IMR-90 (cell line): ENCODE results near the gene ZNF580. TPM values are rescaled to one million over a fixed set of nuclear protein-coding genes. Genes with fewer than 3 reads are reported as not detected.

Experiments used
- ATAC-seq: fragments of 200-7000 bp; cut with Tn5 transposase; 2 replicates; pipeline ENCODE4 v1.9.1; 2020; ENCODE audit warnings: low read depth, mild to moderate bottlenecking, moderate library complexity
- BruUV-seq: library from RNA; stranded (reverse); fragments of 400-500 nt; replicated peaks from 2 replicates; lab custom pipeline; 2021; lab: Mats Ljungman, UMichigan
- CTCF ChIA-PET: fragments of 300-600 bp; formaldehyde crosslinking; extraction: SDS; loops from one replicate; lab custom pipeline; 2021; ENCODE audit warnings: antibody characterized with exemption; lab: Yijun Ruan, JAX
- POLR2A ChIA-PET: fragments of 300-600 bp; sonication (Branson Sonifier 250); formaldehyde crosslinking; loops from one replicate; lab custom pipeline; 2022; ENCODE audit warnings: antibody characterized with exemption; ENCODE audit not compliant: unreplicated experiment; lab: Charles Lee
- DNase-seq: peaks from one replicate; pipeline ENCODE4 v3.0.0; 2013
- H2AFZ ChIP-seq: replicated peaks from 2 replicates; pipeline ENCODE3; 2013; ENCODE audit warnings: low read length, mild to moderate bottlenecking; ENCODE audit not compliant: poor library complexity
- H2AK5ac ChIP-seq: 2 replicates; pipeline ENCODE4 v1.6.1; 2013; ENCODE audit warnings: low read depth, low read length, inconsistent platforms
- H2AK9ac ChIP-seq: replicated peaks from 2 replicates; pipeline ENCODE3; 2013; ENCODE audit warnings: mild to moderate bottlenecking, low read depth, low read length, moderate library complexity; ENCODE audit not compliant: poor library complexity
- H2BK120ac ChIP-seq: 2 replicates; pipeline ENCODE4 v1.6.1; 2013; ENCODE audit warnings: low read depth, low read length, inconsistent platforms
- H2BK15ac ChIP-seq: 3 replicates; pipeline ENCODE4 v1.6.1; 2013; ENCODE audit warnings: low read depth, low read length, inconsistent platforms
- H2BK20ac ChIP-seq: 2 replicates; pipeline ENCODE4 v1.6.1; 2013; ENCODE audit warnings: low read depth, mild to moderate bottlenecking, inconsistent platforms, low read length, moderate library complexity
- H2BK5ac ChIP-seq: 2 replicates; pipeline ENCODE4 v1.6.1; 2013; ENCODE audit warnings: mild to moderate bottlenecking, low read depth, low read length, inconsistent platforms; ENCODE audit not compliant: poor library complexity, severe bottlenecking
- H3K14ac ChIP-seq: replicated peaks from 2 replicates; pipeline ENCODE4 v1.6.1; 2013; ENCODE audit warnings: low read depth, low read length, inconsistent platforms
- H3K18ac ChIP-seq: 2 replicates; pipeline ENCODE4 v1.6.1; 2013; ENCODE audit warnings: low read depth, low read length, control low read depth
- H3K23ac ChIP-seq: 2 replicates; pipeline ENCODE4 v1.6.1; 2013; ENCODE audit warnings: low read depth, low read length, inconsistent platforms
- H3K27ac ChIP-seq: 2 replicates; pipeline ENCODE4 v1.5.1; 2013; ENCODE audit warnings: mild to moderate bottlenecking, control low read depth, low read length; ENCODE audit not compliant: insufficient read depth
- H3K27me3 ChIP-seq: 2 replicates; pipeline ENCODE4 v1.6.1; 2013; ENCODE audit warnings: low read length; ENCODE audit not compliant: control insufficient read depth, insufficient read depth
- H3K36me3 ChIP-seq: 2 replicates; pipeline ENCODE4 v1.6.1; 2013; ENCODE audit warnings: low read length, mixed read lengths; ENCODE audit not compliant: control insufficient read depth, insufficient read depth
- H3K4ac ChIP-seq: 2 replicates; pipeline ENCODE4 v1.6.1; 2013; ENCODE audit warnings: low read depth, low read length, inconsistent platforms
- H3K4me1 ChIP-seq: 2 replicates; pipeline ENCODE4 v1.6.1; 2013; ENCODE audit warnings: low read length, mixed read lengths; ENCODE audit not compliant: control insufficient read depth, insufficient read depth
- H3K4me2 ChIP-seq: 2 replicates; pipeline ENCODE4 v1.6.1; 2013; ENCODE audit warnings: low read depth, mild to moderate bottlenecking, control low read depth, low read length, moderate library complexity
- H3K4me3 ChIP-seq: 2 replicates; pipeline ENCODE4 v1.5.1; 2013; ENCODE audit warnings: low read depth, mild to moderate bottlenecking, control low read depth, low read length, moderate library complexity; ENCODE audit not compliant: insufficient read depth
- H3K56ac ChIP-seq: 2 replicates; pipeline ENCODE4 v1.6.1; 2013; ENCODE audit warnings: low read length, inconsistent platforms; ENCODE audit not compliant: insufficient read depth; ENCODE audit errors: extremely low read depth
- H3K79me1 ChIP-seq, 2 experiments: 2 replicates each; pipeline ENCODE4 v1.6.1; 2013; ENCODE audit warnings: low read length in 2 of 2, inconsistent platforms in 1 of 2, low read depth in 1 of 2
- H3K9ac ChIP-seq: 2 replicates; pipeline ENCODE4 v1.6.1; 2013; ENCODE audit warnings: low read depth, low read length, control low read depth
- H3K9me1 ChIP-seq: 2 replicates; pipeline ENCODE4 v1.6.1; 2013; ENCODE audit warnings: low read length, inconsistent platforms; ENCODE audit not compliant: insufficient read depth
- H3K9me3 ChIP-seq: 2 replicates; pipeline ENCODE4 v1.6.1; 2013; ENCODE audit warnings: low read length; ENCODE audit not compliant: control insufficient read depth, insufficient read depth
- H4K20me1 ChIP-seq: 2 replicates; pipeline ENCODE4 v1.6.1; 2013; ENCODE audit warnings: low read length, inconsistent platforms; ENCODE audit not compliant: insufficient read depth
- H4K5ac ChIP-seq: 2 replicates; pipeline ENCODE4 v1.6.1; 2013; ENCODE audit warnings: mild to moderate bottlenecking, low read depth, low read length, control low read depth
- H4K8ac ChIP-seq, 2 experiments: 2 replicates each; pipeline ENCODE4 v1.6.1; 2013; ENCODE audit warnings: low read depth in 2 of 2, low read length in 2 of 2, control low read depth in 1 of 2, inconsistent platforms in 1 of 2
- H4K91ac ChIP-seq: 2 replicates; pipeline ENCODE4 v1.6.1; 2013; ENCODE audit warnings: low read depth, low read length, inconsistent platforms; ENCODE audit not compliant: insufficient read depth
- BHLHE40 ChIP-seq: fragments of 150-350 bp; IDR thresholded peaks from 2 replicates; pipeline ENCODE4 v1.6.1; 2016; ENCODE audit warnings: mild to moderate bottlenecking, low read depth, low read length
- CEBPB ChIP-seq: IDR thresholded peaks from 2 replicates; pipeline ENCODE4 v1.6.1; 2012; ENCODE audit warnings: low read depth, low read length, improper control_type of control experiment
- CHD1 ChIP-seq: IDR thresholded peaks from 2 replicates; pipeline ENCODE4 v1.6.1; 2012; ENCODE audit warnings: low read depth, low read length, improper control_type of control experiment
- ELK1 ChIP-seq: fragments of 150-350 bp; IDR thresholded peaks from 2 replicates; pipeline ENCODE4 v1.6.1; 2016; ENCODE audit warnings: low read depth, mild to moderate bottlenecking, low read length, moderate library complexity, borderline replicate concordance
- FOS ChIP-seq: fragments of 150-350 bp; IDR thresholded peaks from 2 replicates; pipeline ENCODE4 v1.6.1; 2016; ENCODE audit warnings: low read depth, low read length
- MAFK ChIP-seq: IDR thresholded peaks from 2 replicates; pipeline ENCODE4 v1.6.1; 2012; ENCODE audit warnings: low read depth, low read length, improper control_type of control experiment
- MAZ ChIP-seq: IDR thresholded peaks from 2 replicates; pipeline ENCODE4 v1.6.1; 2012; ENCODE audit warnings: low read depth, mild to moderate bottlenecking, low read length, improper control_type of control experiment, moderate library complexity, borderline replicate concordance
- MXI1 ChIP-seq: IDR thresholded peaks from 2 replicates; pipeline ENCODE4 v1.6.1; 2012; ENCODE audit warnings: low read depth, mild to moderate bottlenecking, low read length, moderate library complexity, borderline replicate concordance
- NFE2L2 ChIP-seq: fragments of 150-350 bp; IDR thresholded peaks from 2 replicates; pipeline ENCODE4 v1.6.1; 2016; ENCODE audit warnings: low read depth, mild to moderate bottlenecking, low read length
- POLR2A ChIP-seq: IDR thresholded peaks from 2 replicates; pipeline ENCODE4 v1.6.1; 2012; ENCODE audit warnings: mild to moderate bottlenecking, low read depth, low read length
- RAD21 ChIP-seq: IDR thresholded peaks from 2 replicates; pipeline ENCODE4 v1.6.1; 2012; ENCODE audit warnings: low read length, improper control_type of control experiment
- RCOR1 ChIP-seq: IDR thresholded peaks from 2 replicates; pipeline ENCODE4 v1.6.1; 2012; ENCODE audit warnings: mild to moderate bottlenecking, low read length, improper control_type of control experiment; ENCODE audit not compliant: insufficient replicate concordance
- RFX5 ChIP-seq: IDR thresholded peaks from 2 replicates; pipeline ENCODE4 v1.8.0; 2012; ENCODE audit warnings: low read depth, mild to moderate bottlenecking, low read length, moderate library complexity
- WGBS, 2 experiments: methylation state at CpG; one replicate each; pipeline versions ENCODE4 v1.1.5 to v1.1.7; 2013; ENCODE audit warnings: missing lambda C conversion rate in 2 of 2; ENCODE audit not compliant: insufficient read length in 1 of 2; ENCODE audit errors: extremely low coverage in 2 of 2; 5-methylcytosine and 5-hydroxymethylcytosine counted together
- dilution Hi-C: fragments of 300-500 bp; cut with HindIII; formaldehyde crosslinking; loops from one replicate; pipeline ENCODE4 v1.14.3; 2018; ENCODE audit warnings: low sequenced_read_pairs; ENCODE audit not compliant: unreplicated experiment
- in situ Hi-C: fragments of 300-500 bp; cut with MboI; formaldehyde crosslinking; loops from 3 replicates; pipeline ENCODE4 v1.14.3; 2019; ENCODE audit warnings: low sequenced_read_pairs, inconsistent platforms, mixed read lengths
- intact Hi-C: fragments of 100-400 bp; cut with micrococcal nuclease; formaldehyde crosslinking; loops from 2 replicates; pipeline ENCODE4 v1.10.0; 2022
- polyA plus RNA-seq, 3 experiments: library from polyadenylated mRNA; depleted of rRNA; stranded (reverse); fragments of >200 nt; gene quantifications; 2 replicates each; pipeline ENCODE4 v1.2.3, GENCODE V29; 2012; ENCODE audit warnings: low replicate concordance in 1 of 3
- total RNA-seq: library from RNA; depleted of rRNA; stranded (reverse); fragments of >200 nt; gene quantifications from 2 replicates; pipeline ENCODE4 v1.2.3, GENCODE V29; 2012
- TF ChIP-seq, protein P1 (sequence below): conservative IDR thresholded peaks from 2 replicates; pipeline ENCODE4 v1.5.1; 2012; ENCODE audit warnings: mild to moderate bottlenecking, low read depth, low read length, improper control_type of control experiment
- TF ChIP-seq, protein P2 (sequence below): fragments of 150-350 bp; IDR thresholded peaks from 2 replicates; pipeline ENCODE4 v1.6.1; 2017; ENCODE audit warnings: mild to moderate bottlenecking, antibody characterized with exemption, low read length, low read depth

The ZNF580 gene
- total and polyA plus RNA-seq, 2 of the 4 experiments (the other 2 are of a cell fraction): 1.4 to 36.9 TPM

DNA sequence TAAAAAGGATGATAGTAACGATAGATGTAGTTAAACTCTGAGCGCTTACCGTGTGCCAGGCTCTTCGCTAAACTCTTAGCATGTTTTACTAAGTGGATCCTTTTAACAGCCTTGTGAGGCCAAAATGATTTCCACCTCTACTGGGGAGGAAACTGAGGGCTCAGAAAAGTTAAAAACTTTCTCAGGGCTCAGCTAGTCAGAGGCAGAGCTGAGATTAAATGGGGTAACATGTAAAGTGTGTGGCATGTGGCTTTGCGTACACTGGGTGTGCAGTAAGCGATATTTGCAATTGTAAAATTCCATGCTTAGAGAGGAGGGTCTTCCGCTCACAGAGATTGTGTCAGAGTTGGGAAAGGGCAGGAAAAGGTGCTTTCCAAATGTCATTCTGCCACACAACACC is 15.8 kb downstream of the ZNF580 start:
- ATAC-seq (no peak), DNase-seq (no peak)
- H3K18ac ChIP-seq: no peak overlapping the region
- H2AFZ ChIP-seq: no peak overlapping the region
- no peak overlapping the region for H2AK9ac ChIP-seq
- peak overlapping the region; percentile 92 for H3K4me2 ChIP-seq
- no TSS peak for BruUV-seq
- no peak overlapping the region for H3K27ac ChIP-seq
- H3K9me1 ChIP-seq: peaks cover 13% of the 10 kb centered on the region
- peak overlapping the region; percentile 79 for H3K4me3 ChIP-seq
- H3K9me3 ChIP-seq: no peaks in the 10 kb centered on the region
- peaks cover 10% of the 10 kb centered on the region for H3K4me1 ChIP-seq
- no peak overlapping the region for H2BK5ac ChIP-seq
- CTCF ChIA-PET: interaction anchor here (1.3 kb wide), 1 partner anchor 15 kb away, joined by 5 read pairs; no protein-coding TSS in a partner anchor
- no peak overlapping the region for H2BK120ac ChIP-seq
- no peak overlapping the region for H2AK5ac ChIP-seq
- peaks cover 27% of the 10 kb centered on the region for H3K36me3 ChIP-seq
- no peak overlapping the region for H3K4ac ChIP-seq
- no peak overlapping the region for H4K5ac ChIP-seq
- dilution Hi-C loops (no loop called here), in situ Hi-C loops (loop anchor here (25.0 kb wide), 2 partner anchors 1194 to 1519 kb away; partner anchors contain the start of genes CDC42EP5, CNOT3 and LENG9), intact Hi-C loops (no loop called here)
- H2BK15ac ChIP-seq: no peak overlapping the region
- H4K91ac ChIP-seq: no peak overlapping the region
- no peaks in the 10 kb centered on the region for H3K27me3 ChIP-seq
- no peak overlapping the region for H3K14ac ChIP-seq
- H3K56ac ChIP-seq: no peak overlapping the region
- H3K9ac ChIP-seq: peak overlapping the region; percentile 81
- no CpG with 5 or more reads among the region's 7 CpGs for WGBS, 2 experiments
- H3K23ac ChIP-seq: peak overlapping the region; percentile 70
- H2BK20ac ChIP-seq: no peak overlapping the region
- peaks cover 0 to 23% of the 10 kb centered on the region in 2 experiments; a peak in 2 of 4 replicates for H3K79me1 ChIP-seq
- no peak overlapping the region for H4K8ac ChIP-seq
- POLR2A ChIA-PET: no interaction called here
- H4K20me1 ChIP-seq: peaks cover 69% of the 10 kb centered on the region
- TF ChIP-seq BHLHE40: no peak
- TF ChIP-seq, protein P1, sequence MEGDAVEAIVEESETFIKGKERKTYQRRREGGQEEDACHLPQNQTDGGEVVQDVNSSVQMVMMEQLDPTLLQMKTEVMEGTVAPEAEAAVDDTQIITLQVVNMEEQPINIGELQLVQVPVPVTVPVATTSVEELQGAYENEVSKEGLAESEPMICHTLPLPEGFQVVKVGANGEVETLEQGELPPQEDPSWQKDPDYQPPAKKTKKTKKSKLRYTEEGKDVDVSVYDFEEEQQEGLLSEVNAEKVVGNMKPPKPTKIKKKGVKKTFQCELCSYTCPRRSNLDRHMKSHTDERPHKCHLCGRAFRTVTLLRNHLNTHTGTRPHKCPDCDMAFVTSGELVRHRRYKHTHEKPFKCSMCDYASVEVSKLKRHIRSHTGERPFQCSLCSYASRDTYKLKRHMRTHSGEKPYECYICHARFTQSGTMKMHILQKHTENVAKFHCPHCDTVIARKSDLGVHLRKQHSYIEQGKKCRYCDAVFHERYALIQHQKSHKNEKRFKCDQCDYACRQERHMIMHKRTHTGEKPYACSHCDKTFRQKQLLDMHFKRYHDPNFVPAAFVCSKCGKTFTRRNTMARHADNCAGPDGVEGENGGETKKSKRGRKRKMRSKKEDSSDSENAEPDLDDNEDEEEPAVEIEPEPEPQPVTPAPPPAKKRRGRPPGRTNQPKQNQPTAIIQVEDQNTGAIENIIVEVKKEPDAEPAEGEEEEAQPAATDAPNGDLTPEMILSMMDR: no peak
- TF ChIP-seq, protein P2, sequence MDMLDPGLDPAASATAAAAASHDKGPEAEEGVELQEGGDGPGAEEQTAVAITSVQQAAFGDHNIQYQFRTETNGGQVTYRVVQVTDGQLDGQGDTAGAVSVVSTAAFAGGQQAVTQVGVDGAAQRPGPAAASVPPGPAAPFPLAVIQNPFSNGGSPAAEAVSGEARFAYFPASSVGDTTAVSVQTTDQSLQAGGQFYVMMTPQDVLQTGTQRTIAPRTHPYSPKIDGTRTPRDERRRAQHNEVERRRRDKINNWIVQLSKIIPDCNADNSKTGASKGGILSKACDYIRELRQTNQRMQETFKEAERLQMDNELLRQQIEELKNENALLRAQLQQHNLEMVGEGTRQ: no peak
- no peak for TF ChIP-seq ELK1
- no peak for TF ChIP-seq RCOR1
- no peak for TF ChIP-seq CHD1
- no peak for TF ChIP-seq MXI1
- no peak for TF ChIP-seq MAZ
- TF ChIP-seq NFE2L2: no peak
- no peak for TF ChIP-seq FOS
- TF ChIP-seq CEBPB: no peak
- no peak for TF ChIP-seq MAFK
- no peak for TF ChIP-seq RFX5
- TF ChIP-seq RAD21: no peak
- TF ChIP-seq POLR2A: no peak
